ENCODE measurements around the gene P2RY2.

The P2RY2 gene

DNA sequence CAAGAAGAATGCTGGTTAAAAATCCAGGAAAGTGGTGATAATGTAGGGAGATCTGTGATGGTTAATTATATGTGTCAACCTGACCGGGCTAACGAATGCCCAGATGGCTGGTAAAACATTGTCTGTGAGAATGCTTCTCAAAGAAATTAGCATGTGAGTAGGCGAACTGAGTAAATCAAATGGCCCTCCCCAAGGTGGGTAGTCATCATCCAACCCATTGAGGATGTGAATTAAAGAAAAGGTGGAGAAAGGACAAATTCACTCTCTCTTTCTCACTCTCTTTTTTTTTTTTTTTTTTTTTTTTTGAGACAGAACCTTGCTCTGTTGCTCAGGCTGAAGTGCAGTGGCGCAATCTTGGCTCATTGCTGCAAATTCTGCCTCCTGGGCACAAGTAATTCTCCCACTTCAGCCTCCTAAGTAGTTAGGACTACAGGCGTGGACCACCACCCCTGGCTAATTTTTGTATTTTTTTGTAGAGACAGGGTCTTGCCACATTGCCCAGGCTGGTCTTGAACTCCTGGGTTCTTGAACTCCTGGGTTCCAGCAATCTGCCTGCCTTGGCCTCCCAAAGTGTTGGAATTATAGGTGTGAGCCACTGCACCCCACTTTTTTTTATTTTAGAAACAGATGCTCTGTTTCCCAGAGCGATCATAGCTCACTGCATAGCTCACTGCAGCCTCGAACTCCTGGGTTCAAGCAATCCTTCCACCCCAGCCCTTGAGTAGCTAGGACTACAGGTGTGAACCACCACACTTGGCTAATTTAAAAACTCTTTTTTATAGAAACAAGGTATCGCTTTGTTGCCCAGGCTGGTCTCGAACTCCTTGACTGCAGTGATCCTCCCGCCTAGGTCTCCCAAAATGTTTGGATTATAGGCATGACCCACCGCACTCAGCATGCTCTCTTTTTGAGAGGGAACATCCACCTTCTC, 32.0 kb downstream of the P2RY2 start:
- Histone ChIP-seq H3K36me3 (replicated peaks; ENCODE audit: insufficient read depth, low read length) (no peaks in the 10 kb centered on the region), H3K9me3 (replicated peaks; ENCODE audit: insufficient read depth, low read length) (no peaks in the 10 kb centered on the region), H3K27me3 (replicated peaks; ENCODE audit: insufficient read depth, low read length) (no peaks in the 10 kb centered on the region), H3F3A (ENCODE audit: insufficient read depth, low read length) (peaks cover 34% of the 10 kb centered on the region), H3K27ac (ENCODE audit: low read length) (peak overlapping the region; percentile 98), H4K20me1 (ENCODE audit: insufficient read depth, low read length) (no peaks in the 10 kb centered on the region), H3K4me2 (ENCODE audit: low read depth, low read length) (peak overlapping the region; percentile 58), H3K4me1 (ENCODE audit: low read length) (peaks cover 26% of the 10 kb centered on the region), H2AFZ (ENCODE audit: low read length) (peak overlapping the region; percentile 36; the same call in 1 of the 2 replicates), H3K4me3 (ENCODE audit: low read length) (peak overlapping the region; percentile 32), H3K79me2 (ENCODE audit: low read length) (no peaks in the 10 kb centered on the region), H3K9me2 (replicated peaks; ENCODE audit: insufficient read depth, low read length) (no peaks in the 10 kb centered on the region), H3K9ac (ENCODE audit: low read length) (peak overlapping the region; percentile 88)
- TF ChIP-seq EZH2phosphoT487 (IDR thresholded peaks at IDR 0.05; ENCODE audit: low read length) (no peak), EZH2 (optimal IDR thresholded peaks at IDR 0.05; ENCODE audit: low read depth, low read length) (no peak)
- TF ChIP-seq, protein P1, sequence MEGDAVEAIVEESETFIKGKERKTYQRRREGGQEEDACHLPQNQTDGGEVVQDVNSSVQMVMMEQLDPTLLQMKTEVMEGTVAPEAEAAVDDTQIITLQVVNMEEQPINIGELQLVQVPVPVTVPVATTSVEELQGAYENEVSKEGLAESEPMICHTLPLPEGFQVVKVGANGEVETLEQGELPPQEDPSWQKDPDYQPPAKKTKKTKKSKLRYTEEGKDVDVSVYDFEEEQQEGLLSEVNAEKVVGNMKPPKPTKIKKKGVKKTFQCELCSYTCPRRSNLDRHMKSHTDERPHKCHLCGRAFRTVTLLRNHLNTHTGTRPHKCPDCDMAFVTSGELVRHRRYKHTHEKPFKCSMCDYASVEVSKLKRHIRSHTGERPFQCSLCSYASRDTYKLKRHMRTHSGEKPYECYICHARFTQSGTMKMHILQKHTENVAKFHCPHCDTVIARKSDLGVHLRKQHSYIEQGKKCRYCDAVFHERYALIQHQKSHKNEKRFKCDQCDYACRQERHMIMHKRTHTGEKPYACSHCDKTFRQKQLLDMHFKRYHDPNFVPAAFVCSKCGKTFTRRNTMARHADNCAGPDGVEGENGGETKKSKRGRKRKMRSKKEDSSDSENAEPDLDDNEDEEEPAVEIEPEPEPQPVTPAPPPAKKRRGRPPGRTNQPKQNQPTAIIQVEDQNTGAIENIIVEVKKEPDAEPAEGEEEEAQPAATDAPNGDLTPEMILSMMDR (IDR thresholded peaks at IDR 0.05; ENCODE audit: low read length), result no peak
- peak; percentile 57 for DNase-seq

DNA sequence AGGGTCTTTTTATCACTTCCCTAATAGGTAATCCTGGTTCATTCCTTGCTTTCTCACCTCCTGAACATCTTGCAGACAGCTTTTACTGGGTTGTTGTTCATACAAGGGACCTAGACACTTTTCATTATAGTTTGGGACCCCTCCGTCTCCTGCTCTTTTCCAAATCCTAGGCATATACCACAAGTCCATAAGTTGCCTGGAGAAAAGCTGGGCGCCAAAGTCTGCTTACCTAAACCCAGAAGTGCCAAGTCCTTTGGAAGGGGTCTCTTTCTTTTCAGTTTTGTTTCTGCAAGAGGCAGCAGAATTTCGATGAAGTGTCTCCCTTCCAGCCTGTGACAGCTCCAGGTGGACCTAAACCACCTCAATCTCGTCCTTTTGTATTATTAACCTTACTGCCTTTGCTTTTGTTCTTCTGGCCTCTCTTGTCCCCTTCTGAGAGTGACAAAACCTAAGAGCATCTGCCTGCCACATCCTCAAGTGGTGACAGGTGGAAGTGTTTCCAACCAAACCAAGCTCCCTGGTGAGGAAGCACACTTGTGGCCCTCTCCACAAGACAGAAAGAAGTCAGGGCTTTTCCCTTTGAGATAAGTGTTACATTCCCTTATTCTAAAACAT, 34.6 kb downstream of the P2RY2 start:
- Histone ChIP-seq H3K9me3 (replicated peaks; ENCODE audit: insufficient read depth, low read length) (no peaks in the 10 kb centered on the region), H3K79me2 (ENCODE audit: low read length) (no peaks in the 10 kb centered on the region), H3K9ac (ENCODE audit: low read length) (0 out of 2 replicates have a peak overlapping the region, but pooled peaks have one; percentile 20), H2AFZ (ENCODE audit: low read length) (0 out of 2 replicates have a peak overlapping the region, but pooled peaks have one; percentile 21), H3K9me2 (replicated peaks; ENCODE audit: insufficient read depth, low read length) (no peaks in the 10 kb centered on the region), H3K27ac (ENCODE audit: low read length) (peak overlapping the region; percentile 59), H3K4me3 (ENCODE audit: low read length) (no peak overlapping the region), H4K20me1 (ENCODE audit: insufficient read depth, low read length) (no peaks in the 10 kb centered on the region), H3K4me1 (ENCODE audit: low read length) (peaks cover 26% of the 10 kb centered on the region), H3F3A (ENCODE audit: insufficient read depth, low read length) (peaks cover 34% of the 10 kb centered on the region), H3K36me3 (replicated peaks; ENCODE audit: insufficient read depth, low read length) (no peaks in the 10 kb centered on the region), H3K4me2 (ENCODE audit: low read depth, low read length) (peak overlapping the region; percentile 12; the same call in 1 of the 2 replicates), H3K27me3 (replicated peaks; ENCODE audit: insufficient read depth, low read length) (no peaks in the 10 kb centered on the region)
- peak; percentile 66 for DNase-seq
- no peak for TF ChIP-seq EZH2 (optimal IDR thresholded peaks at IDR 0.05; ENCODE audit: low read depth, low read length)
- TF ChIP-seq EZH2phosphoT487 (IDR thresholded peaks at IDR 0.05; ENCODE audit: low read length), result no peak
- TF ChIP-seq, protein P1 (IDR thresholded peaks at IDR 0.05; ENCODE audit: low read length), result peak; percentile 51

DNA sequence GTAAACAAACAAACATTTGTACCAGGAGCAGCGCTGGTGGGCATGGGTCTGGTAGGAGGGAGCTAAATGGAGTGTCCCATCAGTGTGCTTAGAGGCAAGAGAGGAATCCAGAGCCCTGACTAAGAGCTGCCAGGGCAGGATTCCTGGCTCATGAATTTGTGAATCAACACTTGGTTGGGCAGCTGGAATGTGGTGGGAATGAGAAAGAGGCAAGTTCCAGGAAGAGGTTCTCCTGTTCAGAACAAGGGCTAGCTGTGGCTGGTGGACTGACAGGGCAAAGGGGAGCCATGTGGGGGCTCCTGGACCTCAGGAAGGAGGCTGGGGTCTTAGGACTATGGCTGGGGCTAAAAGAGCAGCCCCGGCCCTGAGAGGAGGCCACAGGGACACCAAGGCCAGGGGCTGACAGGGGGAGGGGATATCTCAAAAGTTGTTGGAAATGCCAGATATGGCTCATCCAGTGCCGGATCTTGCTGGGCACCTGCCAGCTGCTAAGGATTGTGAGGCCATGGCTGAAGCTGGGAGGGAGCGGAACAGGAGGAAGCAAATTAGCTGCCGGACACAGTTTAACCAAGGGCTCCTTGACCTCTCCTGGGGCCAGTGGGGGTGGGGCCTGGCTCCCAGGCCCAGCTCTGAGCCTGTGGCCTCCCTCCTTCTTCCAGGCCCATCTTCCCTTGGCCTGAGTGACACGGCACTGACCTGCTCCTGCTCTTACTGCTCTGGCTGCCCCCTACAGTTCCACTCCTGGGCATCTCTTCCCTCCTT, 39.4 kb downstream of the P2RY2 start:
- TF ChIP-seq, protein P1 (IDR thresholded peaks at IDR 0.05; ENCODE audit: low read length), result no peak
- TF ChIP-seq EZH2phosphoT487 (IDR thresholded peaks at IDR 0.05; ENCODE audit: low read length) (no peak), EZH2 (optimal IDR thresholded peaks at IDR 0.05; ENCODE audit: low read depth, low read length) (no peak)
- H3K27ac ChIP-seq (ENCODE audit: low read length), result no peak overlapping the region
- H3K4me2 ChIP-seq (ENCODE audit: low read depth, low read length), result no peak overlapping the region
- H3F3A ChIP-seq (ENCODE audit: insufficient read depth, low read length), result peaks cover 5% of the 10 kb centered on the region
- H4K20me1 ChIP-seq (ENCODE audit: insufficient read depth, low read length), result no peaks in the 10 kb centered on the region
- no peaks in the 10 kb centered on the region for H3K79me2 ChIP-seq (ENCODE audit: low read length)
- no peaks in the 10 kb centered on the region for H3K27me3 ChIP-seq (replicated peaks; ENCODE audit: insufficient read depth, low read length)
- no peaks in the 10 kb centered on the region for H3K9me3 ChIP-seq (replicated peaks; ENCODE audit: insufficient read depth, low read length)
- H3K9me2 ChIP-seq (replicated peaks; ENCODE audit: insufficient read depth, low read length), result no peaks in the 10 kb centered on the region
- H3K4me3 ChIP-seq (ENCODE audit: low read length), result no peak overlapping the region
- DNase-seq, result no peak
- peaks cover 3% of the 10 kb centered on the region for H3K4me1 ChIP-seq (ENCODE audit: low read length)
- no peak overlapping the region for H2AFZ ChIP-seq (ENCODE audit: low read length)
- no peaks in the 10 kb centered on the region for H3K36me3 ChIP-seq (replicated peaks; ENCODE audit: insufficient read depth, low read length)
- no peak overlapping the region for H3K9ac ChIP-seq (ENCODE audit: low read length)
